Smooth muscle cell (in vitro differentiated cells): ENCODE measurements around the gene MAP2K5. TPM values are rescaled to one million over a fixed set of nuclear protein-coding genes. Genes with fewer than 3 reads are reported as not detected.
A peak's percentile ranks its signal among the peaks of the same experiment; 100 is the strongest.

Experiments used
- DNase-seq: peaks from one replicate; lab custom pipeline; 2025; ENCODE audit not compliant: unreplicated experiment; lab: John Stamatoyannopoulos, UW
- H2AFZ ChIP-seq: fragments of 200-600 bp; sonication (generic); 2 replicates; pipeline ENCODE4 v1.6.0; 2016; ENCODE audit warnings: antibody characterized with exemption, low read depth, mild to moderate bottlenecking
- H3F3A ChIP-seq: fragments of 200-600 bp; sonication (generic); 2 replicates; pipeline ENCODE4 v1.6.0; 2017; ENCODE audit warnings: antibody characterized with exemption, low read depth
- H3K27ac ChIP-seq: fragments of 200-600 bp; sonication (generic); 2 replicates; pipeline ENCODE4 v1.5.1; 2016; ENCODE audit warnings: low read depth, mild to moderate bottlenecking
- H3K27me3 ChIP-seq: fragments of 200-600 bp; sonication (generic); 2 replicates; pipeline ENCODE4 v1.6.1; 2016; ENCODE audit warnings: low read depth, mild to moderate bottlenecking
- H3K36me3 ChIP-seq: fragments of 200-600 bp; sonication (generic); 2 replicates; pipeline ENCODE4 v1.5.1; 2016; ENCODE audit warnings: low read depth
- H3K4me1 ChIP-seq: fragments of 200-600 bp; sonication (generic); 2 replicates; pipeline ENCODE4 v1.5.1; 2016; ENCODE audit warnings: low read depth
- H3K4me2 ChIP-seq: fragments of 200-600 bp; sonication (generic); 2 replicates; pipeline ENCODE4 v1.6.0; 2016; ENCODE audit warnings: mild to moderate bottlenecking
- H3K4me3 ChIP-seq: fragments of 200-600 bp; sonication (generic); 2 replicates; pipeline ENCODE4 v1.5.1; 2016; ENCODE audit warnings: mild to moderate bottlenecking
- H3K79me2 ChIP-seq: fragments of 200-600 bp; sonication (generic); 2 replicates; pipeline ENCODE4 v1.6.0; 2016; ENCODE audit warnings: low read depth, mild to moderate bottlenecking
- H3K9ac ChIP-seq: fragments of 200-600 bp; sonication (generic); 2 replicates; pipeline ENCODE4 v1.6.0; 2016; ENCODE audit warnings: low read depth
- H3K9me3 ChIP-seq: fragments of 200-600 bp; sonication (generic); replicated peaks from 2 replicates; pipeline ENCODE4 v1.5.1; 2016; ENCODE audit warnings: low read depth
- H4K20me1 ChIP-seq: fragments of 200-600 bp; sonication (generic); 2 replicates; pipeline ENCODE4 v1.6.0; 2016; ENCODE audit warnings: low read depth
- CTCF ChIP-seq: fragments of 200-600 bp; sonication (generic); IDR thresholded peaks from 2 replicates; pipeline ENCODE4 v1.5.1; 2017; ENCODE audit warnings: borderline replicate concordance, mild to moderate bottlenecking, antibody characterized with exemption; ENCODE audit not compliant: insufficient read depth, poor library complexity, severe bottlenecking
- WGBS: methylation state at CpG from one replicate; pipeline ENCODE4 v1.1.7; 2016; ENCODE audit warnings: low lambda C conversion rate; 5-methylcytosine and 5-hydroxymethylcytosine counted together
- polyA plus RNA-seq: library from polyadenylated mRNA; unstranded; fragments of >200 nt; fragmentation: Nextera tagmentation; extraction: Ambion mirVana; gene quantifications from 2 replicates; pipeline ENCODE4 v1.2.1, GENCODE V29; 2016
- total RNA-seq: library from RNA; depleted of rRNA; stranded (reverse); fragments of >200 nt; gene quantifications from 2 replicates; pipeline ENCODE4 v1.2.3, GENCODE V29; 2014

The MAP2K5 gene
- total and polyA plus RNA-seq, 2 experiments from 2014 or later, result 4.4 to 7.4 TPM

GRCh38 chr15:67520321-67521028, 22.0 kb upstream of the MAP2K5 start:
- no peak for TF ChIP-seq CTCF
- Histone ChIP-seq H3K9me3 (no peaks in the 10 kb centered on the region), H3K79me2 (peaks cover 24% of the 10 kb centered on the region), H4K20me1 (peaks cover 14% of the 10 kb centered on the region), H2AFZ (peak overlapping the region; percentile 89), H3K4me2 (peak overlapping the region; percentile 97), H3K9ac (no peak overlapping the region), H3K4me1 (peaks cover 21% of the 10 kb centered on the region), H3F3A (no peaks in the 10 kb centered on the region), H3K36me3 (no peaks in the 10 kb centered on the region), H3K27me3 (no peaks in the 10 kb centered on the region), H3K27ac (peak overlapping the region; percentile 19), H3K4me3 (peak overlapping the region; percentile 73)
- 52% methylated on average over 24 of the region's 24 CpGs for WGBS
- no peak for DNase-seq

GRCh38 chr15:67521029-67521782, 21.3 kb upstream of the MAP2K5 start, which contains the start of gene C15orf61:
Gene C15orf61 (plus strand): TSS chr15:67521131. CDS start chr15:67521249, 118 bp downstream.
- peaks cover 21% of the 10 kb centered on the region for H3K4me1 ChIP-seq
- H3K79me2 ChIP-seq, result peaks cover 24% of the 10 kb centered on the region
- H2AFZ ChIP-seq, result peak within 1 kb of the TSS; percentile 96
- H3K4me3 ChIP-seq, result peak within 1 kb of the TSS; percentile 73
- H3K4me2 ChIP-seq, result peak within 1 kb of the TSS; percentile 97
- H3K36me3 ChIP-seq, result no peaks in the 10 kb centered on the region
- 1% methylated on average over 88 of the region's 94 CpGs for WGBS
- H3K27ac ChIP-seq, result peak within 1 kb of the TSS; percentile 84
- DNase-seq, result peak; percentile 75
- H3K9me3 ChIP-seq, result no peaks in the 10 kb centered on the region
- peaks cover 21% of the 10 kb centered on the region for H4K20me1 ChIP-seq
- H3K27me3 ChIP-seq, result no peaks in the 10 kb centered on the region
- no peaks in the 10 kb centered on the region for H3F3A ChIP-seq
- peak within 1 kb of the TSS; percentile 87 for H3K9ac ChIP-seq
- no peak for TF ChIP-seq CTCF

GRCh38 chr15:67521783-67522568, 20.5 kb upstream of the MAP2K5 start:
- no peaks in the 10 kb centered on the region for H3K36me3 ChIP-seq
- H3K4me2 ChIP-seq, result peak overlapping the region; percentile 97
- H3F3A ChIP-seq, result no peaks in the 10 kb centered on the region
- H3K4me3 ChIP-seq, result peak overlapping the region; percentile 73
- no peak for DNase-seq
- TF ChIP-seq CTCF, result no peak
- no peaks in the 10 kb centered on the region for H3K27me3 ChIP-seq
- peak overlapping the region; percentile 84 for H3K27ac ChIP-seq
- H3K9me3 ChIP-seq, result no peaks in the 10 kb centered on the region
- H2AFZ ChIP-seq, result peak overlapping the region; percentile 96
- H3K79me2 ChIP-seq, result peaks cover 24% of the 10 kb centered on the region
- H3K9ac ChIP-seq, result peak overlapping the region; percentile 87
- H4K20me1 ChIP-seq, result peaks cover 28% of the 10 kb centered on the region
- 10% methylated on average over 23 of the region's 23 CpGs for WGBS
- H3K4me1 ChIP-seq, result peaks cover 21% of the 10 kb centered on the region
